Measurements from ENCODE around the gene AGBL4. TPM values are rescaled to one million over a fixed set of nuclear protein-coding genes. Genes with fewer than 3 reads are reported as not detected.

The AGBL4 gene
- total and polyA plus RNA-seq, 10 donors, result 0.05 to 1.8 (median 0.32) TPM; not detected in 1

GRCh38 chr1:48794816-48795215, 1228.9 kb downstream of the AGBL4 start:
- DNase-seq, result no peak
- H3K27me3 ChIP-seq (replicated peaks in 1 of 7), result no peaks in the 10 kb centered on the region
- TF ChIP-seq POLR2A (IDR thresholded peaks at IDR 0.05) (no peak), POLR2AphosphoS5 (IDR thresholded peaks at IDR 0.05) (no peak), CTCF (IDR thresholded peaks at IDR 0.05 in 8 of 11, conservative IDR thresholded peaks at IDR 0.05 in 3 of 11) (no peak)
- WGBS, 5 donors, result 0 to 43% (median 0%) methylated on average over 1 of the region's 1 CpG
- H3K9me3 ChIP-seq, result no peaks in the 10 kb centered on the region
- peak overlapping the region in 4 of 8 donors; percentile 42 to 79 (median 68) for H3K27ac ChIP-seq
- H3K4me1 ChIP-seq, result peaks cover 0 to 74% (median 36%) of the 10 kb centered on the region in 6 donors
- no peak overlapping the region for H3K4me3 ChIP-seq
- H3K36me3 ChIP-seq, result no peaks in the 10 kb centered on the region
- intact Hi-C loops (cut with DNase I; ENCODE audit: low total_unique reads), result no loop called here

DNA sequence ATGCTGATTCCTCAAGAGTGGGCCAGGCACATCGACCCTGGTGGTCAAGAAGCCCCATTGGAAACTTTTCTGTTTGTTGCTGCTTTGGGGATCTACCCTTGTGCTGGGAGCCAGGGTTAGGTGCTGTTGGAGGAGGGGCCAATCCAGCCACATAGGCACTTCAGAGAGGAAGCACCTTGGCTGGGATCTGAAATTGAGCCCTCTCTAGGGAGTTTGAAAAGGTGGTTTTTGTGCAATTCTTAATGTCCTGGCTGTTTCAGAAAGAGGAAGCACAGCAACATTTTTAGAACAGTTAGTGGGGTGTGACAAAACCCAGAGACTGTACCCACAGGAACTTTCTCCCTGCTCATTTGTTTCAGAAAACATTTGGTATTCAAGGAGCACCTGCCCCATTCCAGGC, 1229.9 kb downstream of the AGBL4 start:
- WGBS, 5 donors, result 15 to 29% (median 21%) methylated on average over 1 of the region's 1 CpG
- no peaks in the 10 kb centered on the region for H3K9me3 ChIP-seq
- intact Hi-C loops (cut with DNase I; ENCODE audit: low total_unique reads), result no loop called here
- TF ChIP-seq POLR2A (IDR thresholded peaks at IDR 0.05) (no peak), CTCF (IDR thresholded peaks at IDR 0.05 in 8 of 11, conservative IDR thresholded peaks at IDR 0.05 in 3 of 11) (no peak), POLR2AphosphoS5 (IDR thresholded peaks at IDR 0.05) (no peak)
- H3K27me3 ChIP-seq (replicated peaks in 1 of 7), result no peaks in the 10 kb centered on the region
- peak; percentile 79 for DNase-seq
- no peaks in the 10 kb centered on the region for H3K36me3 ChIP-seq
- H3K4me1 ChIP-seq, result peaks cover 0 to 80% (median 41%) of the 10 kb centered on the region in 6 donors
- H3K27ac ChIP-seq, result peak overlapping the region in 6 of 8 donors; percentile 23 to 79 (median 54)
- H3K4me3 ChIP-seq, result no peak overlapping the region

GRCh38 chr1:48792961-48793360, 1230.8 kb downstream of the AGBL4 start:
- intact Hi-C loops (cut with DNase I; ENCODE audit: low total_unique reads), result no loop called here
- H3K4me1 ChIP-seq, result peaks cover 0 to 80% (median 41%) of the 10 kb centered on the region in 6 donors
- 37 to 59% (median 49%) methylated on average over 1 of the region's 1 CpG for WGBS, 5 donors

GRCh38 chr1:48790397-48790796, 1233.4 kb downstream of the AGBL4 start:
- Histone ChIP-seq H3K4me1 (peaks cover 0 to 61% (median 33%) of the 10 kb centered on the region in 6 donors), H3K4me3 (no peak overlapping the region)

More at GRCh38 chr1:48792961-48793360, 1230.8 kb downstream of the AGBL4 start:
- TF ChIP-seq POLR2AphosphoS5 (IDR thresholded peaks at IDR 0.05), result no peak
- TF ChIP-seq POLR2A (IDR thresholded peaks at IDR 0.05), result no peak
- no peak for TF ChIP-seq CTCF (IDR thresholded peaks at IDR 0.05 in 8 of 11, conservative IDR thresholded peaks at IDR 0.05 in 3 of 11)
- Histone ChIP-seq H3K27me3 (replicated peaks in 1 of 7) (no peaks in the 10 kb centered on the region), H3K9me3 (no peaks in the 10 kb centered on the region), H3K27ac (peak overlapping the region in 5 of 8 donors; percentile 23 to 79 (median 62)), H3K36me3 (no peaks in the 10 kb centered on the region), H3K4me3 (no peak overlapping the region)
- no peak for DNase-seq

More at GRCh38 chr1:48790397-48790796, 1233.4 kb downstream of the AGBL4 start:
- Histone ChIP-seq H3K27ac (peak overlapping the region in 6 of 8 donors; percentile 1 to 51 (median 46)), H3K36me3 (no peaks in the 10 kb centered on the region), H3K9me3 (no peaks in the 10 kb centered on the region), H3K27me3 (replicated peaks in 1 of 7) (no peaks in the 10 kb centered on the region)
- intact Hi-C loops (cut with DNase I; ENCODE audit: low total_unique reads), result no loop called here
- TF ChIP-seq CTCF (IDR thresholded peaks at IDR 0.05 in 8 of 11, conservative IDR thresholded peaks at IDR 0.05 in 3 of 11) (no peak), POLR2AphosphoS5 (IDR thresholded peaks at IDR 0.05) (no peak), POLR2A (IDR thresholded peaks at IDR 0.05) (no peak)
- DNase-seq, result no peak
